GM12865 (cell line): ENCODE measurements around the gene COL1A2.

Source experiments
- DNase-seq: peaks from one replicate; pipeline ENCODE4 v3.0.0; 2010; ENCODE audit warnings: low read depth
- H3K4me3 ChIP-seq: 2 replicates; pipeline ENCODE4 v1.5.1; 2011; ENCODE audit warnings: mild to moderate bottlenecking, low read depth, low read length, control low read depth
- CTCF ChIP-seq: IDR thresholded peaks from 2 replicates; pipeline ENCODE4 v1.5.1; 2011; ENCODE audit warnings: low read length, control low read depth, low read depth, inconsistent platforms; ENCODE audit not compliant: insufficient read depth; ENCODE audit errors: missing control alignments

COL1A2 gene

GRCh38 chr7:94466516-94466915 lies 71.8 kb downstream of the COL1A2 start:
- TF ChIP-seq CTCF: no peak
- DNase-seq: no peak
- H3K4me3 ChIP-seq: no peak overlapping the region

GRCh38 chr7:94471604-94472003 lies 76.9 kb downstream of the COL1A2 start:
- no peak for TF ChIP-seq CTCF
- DNase-seq: no peak
- H3K4me3 ChIP-seq: no peak overlapping the region

GRCh38 chr7:94472608-94473007 lies 77.9 kb downstream of the COL1A2 start:
- no peak for TF ChIP-seq CTCF
- DNase-seq: no peak
- no peak overlapping the region for H3K4me3 ChIP-seq

- no peak for TF ChIP-seq CTCF
- no peak for DNase-seq
- H3K4me3 ChIP-seq: no peak overlapping the region
These were observed 81.7 kb downstream of the COL1A2 start for GRCh38 chr7:94476251-94476840.

GRCh38 chr7:94477878-94478277 lies 83.2 kb downstream of the COL1A2 start:
- no peak for TF ChIP-seq CTCF
- DNase-seq: no peak
- H3K4me3 ChIP-seq: no peak overlapping the region

GRCh38 chr7:94478648-94479214 lies 84.0 kb downstream of the COL1A2 start:
- DNase-seq: no peak
- TF ChIP-seq CTCF: no peak
- H3K4me3 ChIP-seq: no peak overlapping the region
